OCI-LY7 (cell line): ENCODE data around the gene SLC26A6. TPM values are rescaled to one million over a fixed set of nuclear protein-coding genes. Genes with fewer than 3 reads are reported as not detected.

ENCODE experiments used
- BruUV-seq: library from RNA; stranded (reverse); fragments of 400-500 nt; replicated peaks from 2 replicates; lab custom pipeline; 2021; lab: Mats Ljungman, UMichigan
- CTCF ChIA-PET: fragments of 300-600 bp; sonication (Branson Sonifier 250); formaldehyde crosslinking; loops from one replicate; lab custom pipeline; 2022; ENCODE audit warnings: antibody characterized with exemption; ENCODE audit not compliant: unreplicated experiment; lab: Charles Lee
- POLR2A ChIA-PET: fragments of 300-600 bp; sonication (Branson Sonifier 250); formaldehyde crosslinking; loops from one replicate; lab custom pipeline; 2022; ENCODE audit warnings: antibody characterized with exemption; lab: Charles Lee
- DNase-seq: peaks from one replicate; pipeline ENCODE4 v3.0.0-alpha.2; 2015; ENCODE audit warnings: low spot score
- H2AFZ ChIP-seq: fragments of 200-600 bp; sonication (generic), shearing (Covaris generic); 2 replicates; pipeline ENCODE4 v1.6.1; 2014; ENCODE audit warnings: mild to moderate bottlenecking, antibody characterized with exemption, low read length, moderate library complexity
- H3K27ac ChIP-seq: fragments of 200-600 bp; sonication (generic); 2 replicates; pipeline ENCODE4 v1.5.1; 2014; ENCODE audit warnings: mixed run types, low read depth, mild to moderate bottlenecking, moderate library complexity, low read length, inconsistent platforms; ENCODE audit not compliant: poor library complexity, severe bottlenecking
- H3K36me3 ChIP-seq: fragments of 200-600 bp; sonication (generic); 2 replicates; pipeline ENCODE4 v1.6.1; 2014; ENCODE audit warnings: mild to moderate bottlenecking, antibody characterized with exemption, low read length, moderate library complexity, mixed read lengths; ENCODE audit not compliant: insufficient read depth
- H3K4me1 ChIP-seq: fragments of 200-600 bp; sonication (generic); 2 replicates; pipeline ENCODE4 v1.5.1; 2014; ENCODE audit warnings: mild to moderate bottlenecking, low read length; ENCODE audit not compliant: insufficient read depth, poor library complexity, severe bottlenecking
- H3K4me2 ChIP-seq: fragments of 200-600 bp; sonication (generic); 2 replicates; pipeline ENCODE4 v1.6.1; 2014; ENCODE audit warnings: mild to moderate bottlenecking, low read length
- H3K4me3 ChIP-seq: fragments of 200-600 bp; sonication (generic); 2 replicates; pipeline ENCODE4 v1.5.1; 2014; ENCODE audit warnings: mild to moderate bottlenecking, low read depth, low read length; ENCODE audit not compliant: poor library complexity, severe bottlenecking
- H3K79me2 ChIP-seq: fragments of 200-600 bp; sonication (generic); 2 replicates; pipeline ENCODE4 v1.6.1; 2016; ENCODE audit warnings: low read depth, mild to moderate bottlenecking, low read length, moderate library complexity, mixed read lengths; ENCODE audit not compliant: insufficient read depth
- H3K9me2 ChIP-seq: fragments of 200-600 bp; sonication (generic); 2 replicates; pipeline ENCODE4 v1.6.1; 2016; ENCODE audit warnings: mild to moderate bottlenecking, low read length, mixed read lengths; ENCODE audit not compliant: insufficient read depth
- H3K9me3 ChIP-seq: fragments of 200-600 bp; sonication (generic); 2 replicates; pipeline ENCODE4 v1.6.1; 2014; ENCODE audit warnings: mild to moderate bottlenecking, mixed run types, low read length, mixed read lengths
- H4K20me1 ChIP-seq: fragments of 200-600 bp; sonication (generic); 2 replicates; pipeline ENCODE4 v1.6.1; 2014; ENCODE audit warnings: mild to moderate bottlenecking, antibody characterized with exemption, low read length, moderate library complexity, mixed read lengths; ENCODE audit not compliant: insufficient read depth
- CTCF ChIP-seq: fragments of 200-600 bp; sonication (generic); conservative IDR thresholded peaks from 2 replicates; pipeline ENCODE4 v1.5.1; 2014; ENCODE audit warnings: mild to moderate bottlenecking, antibody characterized with exemption, low read length, moderate library complexity, mixed read lengths
- EZH2phosphoT487 ChIP-seq: fragments of 200-600 bp; sonication (generic); IDR thresholded peaks from 2 replicates; pipeline ENCODE4 v1.6.1; 2018; ENCODE audit warnings: low read depth, borderline replicate concordance, mild to moderate bottlenecking, mixed run types, antibody characterized with exemption, low read length, moderate library complexity, mixed read lengths
- intact Hi-C: fragments of 100-400 bp; cut with micrococcal nuclease; formaldehyde crosslinking; loops from one replicate; pipeline ENCODE4 v1.10.0; 2022; ENCODE audit not compliant: unreplicated experiment
- total RNA-seq, 2 experiments: library from RNA; depleted of rRNA in 1 of 2; stranded (reverse); fragments of >200 nt in 1 of 2; shearing (Covaris generic) in 1 of 2; gene quantifications; 2 replicates each; pipeline ENCODE4 v1.2.3, GENCODE V29; 2014 to 2022

The SLC26A6 gene
- total RNA-seq, 2 experiments from 2014 or later, result 42.1 to 47.3 TPM

DNA sequence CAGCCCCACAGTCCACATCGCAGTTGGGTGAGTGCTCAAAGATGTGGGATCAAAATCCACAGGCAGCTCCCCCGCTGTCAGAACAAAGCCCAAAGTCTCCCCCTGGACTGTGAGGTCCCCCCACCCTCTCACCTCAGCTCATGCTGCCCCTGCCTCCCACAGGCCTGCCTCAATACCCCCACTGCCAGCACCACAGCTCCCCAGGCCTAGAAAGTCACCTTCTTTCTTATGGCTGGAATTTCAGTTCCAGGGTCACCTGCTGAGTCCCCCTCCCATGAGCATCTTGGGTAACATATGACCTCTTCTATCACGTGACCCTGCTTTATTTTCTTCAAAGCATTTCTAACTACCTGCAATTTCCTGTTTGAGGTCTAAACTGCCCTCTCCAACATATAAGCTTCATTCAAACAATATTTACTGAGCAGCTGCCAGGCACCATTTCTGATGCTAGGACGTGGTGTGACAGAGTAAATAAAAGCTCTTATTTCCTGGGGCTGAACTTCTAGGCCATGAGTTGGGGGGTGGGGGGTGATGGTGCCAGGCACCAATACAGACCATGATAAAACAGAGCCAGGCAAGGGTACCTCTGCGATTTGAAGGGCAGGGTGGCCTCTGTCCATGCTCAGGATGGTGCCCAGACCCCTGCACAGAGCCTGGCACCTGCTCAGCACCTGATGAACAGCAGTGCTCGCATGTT, 11.3 kb downstream of the SLC26A6 start:
- ChIA-PET POLR2A (interaction anchor here (0.5 to 0.9 kb wide), 6 partner anchors 8 to 561 kb away, joined by 3 to 6 read pairs (median 4); no protein-coding TSS in a partner anchor), CTCF (no interaction called here)
- TF ChIP-seq CTCF (no peak), EZH2phosphoT487 (no peak)
- Histone ChIP-seq H3K36me3 (peaks cover 11% of the 10 kb centered on the region; the same call in 1 of the 2 replicates), H3K4me1 (peaks cover 9% of the 10 kb centered on the region), H3K4me3 (no peak overlapping the region), H3K9me3 (peaks cover under 1% of the 10 kb centered on the region; the same call in 1 of the 2 replicates), H3K27ac (no peak overlapping the region), H2AFZ (0 out of 2 replicates have a peak overlapping the region, but pooled peaks have one; percentile 10), H3K4me2 (no peak overlapping the region), H4K20me1 (no peaks in the 10 kb centered on the region), H3K79me2 (no peaks in the 10 kb centered on the region), H3K9me2 (no peaks in the 10 kb centered on the region)
- intact Hi-C loops, result no loop called here
- peak; percentile 37 for DNase-seq
- no TSS peak for BruUV-seq

DNA sequence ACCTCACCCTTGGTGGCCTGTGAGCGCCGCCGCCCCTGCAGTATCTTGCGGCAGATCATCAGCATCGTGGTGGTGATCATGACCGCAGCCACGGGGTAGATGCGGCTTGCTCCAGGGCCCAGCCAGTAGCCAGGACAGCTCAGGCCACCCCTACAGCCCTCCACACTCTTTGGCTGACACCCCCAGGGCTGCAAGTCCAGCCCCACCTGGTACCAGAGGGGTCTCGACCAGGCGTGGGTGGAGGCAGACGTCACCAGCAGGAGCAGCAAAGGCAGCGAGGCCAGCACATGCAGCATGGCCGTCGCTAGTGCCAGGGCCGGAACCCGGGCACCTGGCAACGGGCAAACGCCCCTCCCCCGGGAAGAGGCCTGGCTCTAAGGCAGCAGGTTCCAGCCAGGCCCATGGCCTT, 13.8 kb downstream of the SLC26A6 start, which contains the start of gene TMEM89:
TSS of gene TMEM89 (minus strand) at position 309 of the 409 bp plus-strand sequence. CDS start at position 296, 13 bp downstream.
- no peak for TF ChIP-seq EZH2phosphoT487
- TF ChIP-seq CTCF, result no peak
- no peaks in the 10 kb centered on the region for H3K9me2 ChIP-seq
- no TSS peak for BruUV-seq
- H2AFZ ChIP-seq, result no peak within 1 kb of the TSS
- H3K4me3 ChIP-seq, result no peak within 1 kb of the TSS
- peaks cover 11% of the 10 kb centered on the region; the same call in 1 of the 2 replicates for H3K36me3 ChIP-seq
- H3K79me2 ChIP-seq, result no peaks in the 10 kb centered on the region
- H4K20me1 ChIP-seq, result no peaks in the 10 kb centered on the region
- peaks cover 9% of the 10 kb centered on the region for H3K4me1 ChIP-seq
- ChIA-PET CTCF (no interaction called here), POLR2A (interaction anchor here (0.6 kb wide), 1 partner anchor 971 kb away, joined by 3 read pairs; no protein-coding TSS in a partner anchor)
- no peak for DNase-seq
- H3K27ac ChIP-seq, result no peak within 1 kb of the TSS
- no peak within 1 kb of the TSS for H3K4me2 ChIP-seq
- intact Hi-C loops, result no loop called here
- H3K9me3 ChIP-seq, result peaks cover 20% of the 10 kb centered on the region
